Stimulated activated CD4-positive, alpha-beta T cell treated with anti-CD3 and anti-CD28 coated beads, Interleukin-4, amount 100 ng/mL, for 1 hour (primary cell): ENCODE measurements around the gene SNAI1.
"Not testable (repeated sequence)": the region's sequence is repeated elsewhere in the genome, so short reads cannot be mapped to it uniquely, and the experiment has no call there.

ENCODE experiments used
- DNase-seq: peaks from one replicate; pipeline ENCODE4 v3.0.0-alpha.2; 2020

The SNAI1 gene

DNA sequence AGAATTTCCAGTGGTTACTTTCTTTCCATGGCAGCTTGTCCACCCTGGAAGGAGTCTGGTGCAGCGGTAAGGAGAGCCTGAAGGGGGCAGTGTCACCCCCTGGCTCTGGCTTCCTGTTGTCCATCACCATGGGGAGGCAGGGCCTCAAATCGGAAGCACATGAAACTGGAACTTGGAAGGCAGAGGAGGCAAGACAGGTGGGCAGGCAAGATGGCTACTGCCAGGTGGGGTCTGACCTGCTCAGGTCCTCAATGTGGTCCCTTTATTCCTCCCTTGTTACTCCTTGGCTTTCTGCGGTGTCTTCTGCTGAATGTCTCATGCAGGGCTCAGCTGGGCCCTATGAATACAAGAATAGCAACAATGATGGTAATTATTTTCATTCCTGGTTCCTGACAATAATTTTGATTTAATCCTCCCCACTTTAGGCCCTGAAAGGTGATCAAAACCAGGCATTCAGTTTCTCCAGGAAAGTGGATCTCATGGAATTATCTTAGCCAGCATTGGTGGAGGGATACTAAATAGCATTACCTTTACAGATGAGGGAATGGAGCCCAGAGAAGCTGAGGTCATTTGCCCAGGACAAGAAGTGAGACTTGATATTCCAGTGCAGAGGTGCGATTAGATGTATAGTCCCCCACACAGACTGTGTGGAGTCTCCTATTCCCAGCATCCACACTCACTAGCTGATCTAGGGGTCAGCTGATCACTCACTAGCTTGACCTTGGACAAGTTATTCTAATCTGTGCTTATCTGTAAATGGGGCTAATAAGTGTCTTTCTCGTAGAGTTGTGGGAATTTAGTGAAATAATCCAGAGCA is 17.6 kb upstream of the SNAI1 start:
- no peak for DNase-seq

GRCh38 chr20:49965781-49966305 is 16.9 kb upstream of the SNAI1 start:
- no peak for DNase-seq

DNA sequence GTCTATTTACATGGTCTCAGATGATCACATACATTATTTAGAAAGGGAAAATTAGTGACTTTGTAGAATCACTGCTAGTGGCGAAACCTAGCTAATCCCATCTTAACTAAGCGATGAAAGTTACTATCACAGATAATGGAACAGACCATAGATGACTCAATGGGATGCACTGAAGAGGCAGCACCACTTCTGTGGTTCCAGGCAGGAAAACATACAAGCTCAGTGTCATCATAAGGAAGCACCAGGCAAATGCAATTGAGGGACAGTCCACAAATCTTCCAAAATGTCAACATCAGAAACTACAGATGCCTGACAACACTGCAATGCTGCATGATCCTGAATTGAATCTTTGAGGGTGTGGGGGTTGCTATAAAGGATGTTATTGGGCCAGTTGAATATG is 15.9 kb upstream of the SNAI1 start:
- no peak for DNase-seq

DNA sequence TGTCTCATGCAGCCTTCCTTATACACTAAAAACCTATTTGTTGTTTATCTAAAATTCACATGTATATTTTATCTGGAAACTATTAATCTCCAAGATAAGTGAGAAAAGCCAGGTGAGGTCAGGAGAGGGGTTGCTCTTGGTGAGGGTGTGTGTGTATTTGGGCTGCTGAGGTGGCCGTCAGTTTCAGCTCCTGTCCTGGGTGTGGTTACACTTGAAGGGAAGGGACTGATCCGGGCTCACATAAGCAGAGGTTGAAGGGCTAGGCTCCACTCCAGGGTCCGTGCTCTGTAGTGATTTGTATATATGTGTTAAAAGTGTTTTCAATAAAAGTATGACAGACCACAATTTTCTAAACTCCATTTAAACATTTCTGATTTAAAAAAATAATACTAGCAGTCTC is 13.5 kb upstream of the SNAI1 start:
- DNase-seq: no peak

GRCh38 chr20:49969946-49970345 is 12.8 kb upstream of the SNAI1 start:
- DNase-seq: no peak

DNA sequence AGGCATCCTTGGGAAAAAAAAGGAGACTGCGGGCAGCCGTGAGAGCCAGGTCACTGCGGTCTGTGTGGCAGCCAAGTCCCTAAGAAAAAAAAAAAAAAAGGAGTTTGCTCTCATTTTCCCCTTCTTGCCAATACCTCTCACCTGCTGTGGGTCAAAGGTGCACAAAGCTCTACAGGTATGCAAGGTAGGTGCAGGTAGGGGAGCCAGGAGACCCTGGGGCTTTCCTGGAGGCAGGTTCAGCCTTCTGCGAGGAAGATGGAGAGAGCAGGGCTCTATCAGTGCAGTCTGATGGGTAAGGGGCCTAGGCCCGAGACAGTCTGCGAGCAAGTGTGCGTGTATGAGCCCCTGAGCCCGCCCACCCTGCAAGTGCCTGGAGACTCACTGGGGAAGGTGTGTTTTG is 12.3 kb upstream of the SNAI1 start:
- DNase-seq: no peak

DNA sequence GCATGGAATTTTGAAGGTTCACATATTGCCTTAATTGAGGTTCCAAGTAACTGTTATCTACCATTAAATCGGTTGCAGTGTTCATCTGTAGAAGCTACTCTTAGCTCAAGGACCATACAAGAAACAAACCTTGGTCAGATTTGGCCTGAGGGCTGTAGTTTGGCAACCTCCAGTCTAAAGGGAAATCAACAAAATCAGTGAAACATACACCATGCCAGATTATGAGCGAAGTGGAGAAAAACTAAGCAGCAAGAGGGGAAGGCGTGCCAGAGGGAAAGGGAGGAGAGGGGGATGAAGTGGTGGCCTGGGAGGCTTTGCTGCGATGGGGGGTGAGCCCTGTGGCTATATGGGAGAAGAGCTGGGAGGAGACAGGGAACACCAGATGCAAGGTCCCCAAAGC is 8.8 kb upstream of the SNAI1 start:
- DNase-seq: no peak

- DNase-seq: no peak
Measured at GRCh38 chr20:49976542-49976941, 6.2 kb upstream of the SNAI1 start.

- not testable (repeated sequence) for DNase-seq
Measured at GRCh38 chr20:49977740-49978139, 5.0 kb upstream of the SNAI1 start.

GRCh38 chr20:49978685-49979029 is 4.1 kb upstream of the SNAI1 start:
- DNase-seq: no peak

DNA sequence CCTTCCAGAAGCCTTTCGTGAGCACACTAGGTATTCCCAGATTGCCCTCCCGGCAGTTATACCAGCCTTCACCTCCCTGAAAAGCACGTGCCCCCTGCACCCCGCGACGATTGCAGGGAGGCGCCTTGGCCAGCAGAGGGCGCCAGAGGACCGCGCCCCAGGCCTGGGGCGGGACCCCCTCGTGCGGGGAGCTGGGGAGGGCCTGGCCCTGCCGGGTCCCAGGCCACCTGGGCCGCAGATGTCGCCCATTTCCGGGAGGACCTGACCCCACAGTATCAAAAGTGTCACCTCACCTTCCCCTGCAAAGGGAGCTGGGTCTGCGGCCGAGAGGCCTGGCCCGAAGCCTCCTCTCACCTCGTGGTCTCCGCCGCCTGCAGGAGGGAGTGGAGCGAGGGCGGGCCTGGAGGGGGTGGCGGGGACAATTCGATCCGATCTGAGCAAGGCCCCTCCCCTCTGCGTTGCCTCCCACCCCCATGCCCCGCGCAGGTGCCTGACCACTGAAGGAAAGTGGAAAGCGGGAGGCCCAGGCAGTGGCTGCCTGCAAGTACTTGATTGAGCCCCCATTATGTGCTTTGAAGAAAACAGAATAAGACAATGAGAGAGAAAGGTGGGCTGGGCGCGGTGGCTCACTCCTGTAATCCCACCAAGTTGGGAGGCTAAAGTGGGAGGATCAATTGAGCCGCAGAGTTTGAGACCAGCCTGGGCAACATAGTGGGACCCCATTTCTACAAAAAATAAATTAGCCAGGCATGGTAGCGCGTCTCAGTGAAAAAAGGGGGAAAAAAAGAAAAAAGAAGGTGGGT is 3.5 kb upstream of the SNAI1 start:
- peak; percentile 70 for DNase-seq

GRCh38 chr20:49980140-49981008 is 2.4 kb upstream of the SNAI1 start:
- DNase-seq: no peak

DNA sequence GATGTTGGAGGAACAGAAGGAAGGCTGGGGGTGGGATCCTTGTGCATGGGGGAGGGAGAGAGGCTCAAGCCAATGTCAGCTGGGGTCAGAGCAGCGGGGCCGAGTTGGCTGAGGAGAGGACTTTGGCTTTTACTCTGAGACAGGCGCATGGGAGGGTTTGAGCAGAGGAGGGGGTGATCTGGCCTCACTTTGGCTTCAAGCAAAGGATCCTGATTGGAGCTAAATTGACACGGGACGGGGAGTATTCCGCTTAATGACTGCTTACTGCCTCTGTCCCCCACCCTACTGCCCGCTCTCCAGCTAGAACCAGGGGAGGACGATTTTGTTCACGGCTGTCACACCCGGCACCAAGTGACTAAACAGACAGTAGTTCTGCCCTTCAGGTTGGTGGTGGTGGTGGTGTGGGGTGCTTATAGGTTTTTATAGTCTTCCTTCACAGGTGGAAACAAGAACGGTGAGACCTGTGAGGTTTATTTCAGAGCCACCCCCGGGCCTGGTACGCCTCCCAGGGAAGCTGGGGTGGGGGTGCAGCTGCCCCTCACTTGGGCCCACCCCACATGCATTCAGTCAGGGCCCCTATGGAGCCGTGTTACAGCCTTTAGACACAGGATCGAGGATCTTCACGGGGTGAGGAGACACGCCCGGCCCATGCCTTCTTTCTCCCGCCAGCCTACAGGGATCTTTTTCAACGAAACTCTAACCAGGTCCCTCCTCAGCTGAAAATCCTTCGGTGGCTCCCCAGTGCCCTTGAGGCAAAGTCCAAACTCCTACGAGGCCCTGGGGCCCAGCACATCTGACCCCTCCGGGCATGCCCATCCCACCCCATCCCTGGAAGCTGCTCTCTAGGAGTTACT is 1.3 kb upstream of the SNAI1 start:
- no peak for DNase-seq

GRCh38 chr20:49982072-49982345 is 771 bp upstream of the SNAI1 start:
- no peak for DNase-seq

DNA sequence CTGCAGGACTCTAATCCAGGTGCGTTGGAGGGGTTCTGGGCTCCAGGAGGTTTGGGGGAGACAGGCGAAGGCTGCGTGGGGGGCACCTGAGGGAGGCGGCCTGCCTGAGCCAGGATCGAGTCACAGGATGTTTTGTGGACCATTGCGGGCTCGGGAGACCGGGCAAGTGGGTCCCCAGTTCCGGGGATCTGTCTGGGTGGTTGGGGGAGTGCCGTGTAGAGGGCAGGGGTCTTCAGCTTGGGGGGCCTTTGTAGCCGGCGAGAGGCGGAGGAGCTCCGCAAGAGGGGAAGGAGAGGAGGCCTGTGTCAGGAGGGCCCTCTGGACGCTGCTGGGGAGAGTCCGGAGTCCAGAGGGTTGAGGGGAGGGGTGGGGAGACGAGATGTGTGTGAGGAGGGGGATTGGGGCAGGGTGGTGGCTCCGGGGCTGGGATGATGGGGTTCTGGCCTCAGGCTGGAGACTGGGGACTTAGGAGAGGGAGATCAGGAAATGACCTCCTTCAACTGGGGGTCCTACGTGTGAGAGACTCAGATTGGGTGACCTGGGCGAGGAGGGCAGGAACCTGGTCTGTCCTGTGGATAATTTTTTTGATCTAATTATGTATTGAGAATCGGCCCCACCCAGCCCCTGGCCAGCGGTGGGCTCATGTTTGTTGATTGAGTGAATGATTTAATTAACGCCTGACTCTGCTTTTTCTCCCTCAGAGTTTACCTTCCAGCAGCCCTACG is 505 bp downstream of the SNAI1 start:
- DNase-seq: no peak

DNA sequence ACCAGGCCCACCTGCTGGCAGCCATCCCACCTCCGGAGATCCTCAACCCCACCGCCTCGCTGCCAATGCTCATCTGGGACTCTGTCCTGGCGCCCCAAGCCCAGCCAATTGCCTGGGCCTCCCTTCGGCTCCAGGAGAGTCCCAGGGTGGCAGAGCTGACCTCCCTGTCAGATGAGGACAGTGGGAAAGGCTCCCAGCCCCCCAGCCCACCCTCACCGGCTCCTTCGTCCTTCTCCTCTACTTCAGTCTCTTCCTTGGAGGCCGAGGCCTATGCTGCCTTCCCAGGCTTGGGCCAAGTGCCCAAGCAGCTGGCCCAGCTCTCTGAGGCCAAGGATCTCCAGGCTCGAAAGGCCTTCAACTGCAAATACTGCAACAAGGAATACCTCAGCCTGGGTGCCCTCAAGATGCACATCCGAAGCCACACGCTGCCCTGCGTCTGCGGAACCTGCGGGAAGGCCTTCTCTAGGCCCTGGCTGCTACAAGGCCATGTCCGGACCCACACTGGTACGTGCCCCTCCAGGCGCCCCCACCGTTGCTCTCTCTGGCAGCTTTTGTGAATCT is 1.1 kb downstream of the SNAI1 start:
- no peak for DNase-seq

- no peak for DNase-seq
Measured at GRCh38 chr20:49984426-49985153, 1.8 kb downstream of the SNAI1 start.

DNA sequence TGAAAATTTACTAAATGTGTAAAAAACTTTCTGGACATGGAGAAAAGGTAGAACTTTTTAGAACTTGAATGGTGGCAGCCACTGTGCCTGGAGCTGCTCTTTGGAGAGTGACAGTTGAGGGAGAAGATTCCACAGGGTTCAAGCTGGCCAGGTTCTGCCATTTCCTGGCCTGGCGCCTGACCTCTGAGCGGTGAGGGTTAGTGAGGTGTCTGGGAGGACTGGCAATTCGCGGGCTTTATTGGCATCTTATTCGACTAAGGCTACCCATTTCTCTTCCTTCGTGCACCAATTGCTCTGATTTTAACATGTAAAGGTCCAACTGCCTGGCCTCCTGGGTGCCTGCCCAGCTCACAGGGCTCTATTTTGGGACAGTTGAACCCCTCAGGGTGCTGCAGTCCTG is 2.4 kb downstream of the SNAI1 start:
- no peak for DNase-seq

DNA sequence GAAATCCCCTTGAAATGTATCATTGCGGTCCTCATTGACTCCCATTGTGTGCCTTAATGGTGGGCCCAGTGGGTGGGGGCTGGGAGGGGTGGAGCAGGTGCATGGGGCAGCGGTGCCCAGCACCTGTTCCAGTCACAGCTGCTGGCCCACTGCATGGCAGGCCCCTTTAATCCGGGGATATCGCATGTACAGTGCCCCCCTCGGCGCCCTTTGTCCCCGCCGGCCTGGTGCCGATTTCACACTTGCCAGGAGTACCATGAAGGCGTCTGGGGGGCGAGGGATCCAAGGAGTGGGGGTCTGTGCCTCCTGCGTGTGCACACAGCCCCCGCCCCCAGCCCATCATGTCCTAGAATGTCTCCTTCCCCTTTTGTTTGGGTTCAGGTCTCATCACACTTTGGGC is 2.8 kb downstream of the SNAI1 start:
- no peak for DNase-seq

- no peak for DNase-seq
Measured at GRCh38 chr20:49986049-49986448, 3.3 kb downstream of the SNAI1 start.
